ENCODE data around the gene SLC1A1.
A peak's percentile ranks its signal among the peaks of the same experiment; 100 is the strongest.
"Not testable (repeated sequence)": the region's sequence is repeated elsewhere in the genome, so short reads cannot be mapped to it uniquely, and the experiment has no call there.

Gene SLC1A1

DNA sequence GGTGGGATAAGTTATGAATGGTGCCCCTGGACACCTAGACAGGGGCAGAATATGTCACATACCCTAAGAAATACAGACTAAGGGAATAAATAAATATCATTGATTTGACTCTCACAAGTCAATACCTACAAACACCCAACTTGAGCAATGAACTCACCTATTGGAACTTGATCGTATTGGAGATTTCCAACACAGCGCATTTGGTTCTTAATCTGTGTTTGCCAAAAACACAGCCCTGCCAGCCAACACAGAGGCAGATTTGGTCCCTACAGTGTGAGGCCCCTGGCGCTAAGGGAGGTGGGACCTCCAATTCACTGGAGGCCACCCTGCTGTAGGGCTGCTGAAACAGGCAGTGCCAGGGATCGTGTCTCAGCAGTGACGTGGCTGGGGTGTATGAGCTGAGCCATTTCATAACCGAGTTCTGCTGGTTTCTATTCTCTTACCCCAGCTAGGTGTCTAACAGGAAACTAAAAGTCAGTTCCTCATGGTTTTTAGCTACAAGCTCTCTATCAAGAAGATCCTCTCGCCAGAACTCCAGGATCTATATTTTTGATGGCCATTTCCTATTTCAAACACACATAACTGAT lies 84.5 kb downstream of the SLC1A1 start:
- DNase-seq (ENCODE audit: low spot score), result no peak
- no peak for FAIRE-seq

DNA sequence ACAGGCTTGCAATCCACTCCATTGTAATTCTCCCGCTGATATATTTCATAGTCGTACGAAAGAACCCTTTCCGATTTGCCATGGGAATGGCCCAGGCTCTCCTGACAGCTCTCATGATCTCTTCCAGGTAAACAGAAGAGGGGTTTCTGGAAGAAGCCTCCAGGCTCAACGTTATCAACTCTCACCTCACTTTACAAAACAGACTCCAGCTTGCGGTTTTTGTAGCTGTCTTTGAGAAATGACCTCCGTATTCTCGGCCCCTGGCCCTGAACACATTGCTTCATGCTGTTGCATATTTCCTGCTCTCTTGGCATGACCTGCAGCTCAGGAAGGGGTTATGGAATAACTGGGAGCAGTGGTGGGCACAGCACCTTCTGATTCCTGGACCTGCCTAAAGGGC lies 85.7 kb downstream of the SLC1A1 start:
- FAIRE-seq (no peak), DNase-seq (ENCODE audit: low spot score) (no peak)

DNA sequence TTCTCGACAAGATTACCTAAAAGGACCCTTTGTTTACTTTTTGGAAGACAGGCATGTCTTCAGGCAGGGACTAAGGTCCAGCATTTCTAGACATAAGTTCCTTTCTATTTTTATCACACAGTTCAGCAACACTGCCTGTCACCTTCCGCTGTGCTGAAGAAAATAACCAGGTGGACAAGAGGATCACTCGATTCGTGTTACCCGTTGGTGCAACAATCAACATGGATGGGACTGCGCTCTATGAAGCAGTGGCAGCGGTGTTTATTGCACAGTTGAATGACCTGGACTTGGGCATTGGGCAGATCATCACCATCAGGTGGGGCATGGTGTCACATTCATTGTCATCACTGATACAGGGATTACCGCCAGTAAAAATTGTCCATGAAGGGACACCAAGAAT lies 86.2 kb downstream of the SLC1A1 start:
- FAIRE-seq, result no peak
- no peak for DNase-seq (ENCODE audit: low spot score)

DNA sequence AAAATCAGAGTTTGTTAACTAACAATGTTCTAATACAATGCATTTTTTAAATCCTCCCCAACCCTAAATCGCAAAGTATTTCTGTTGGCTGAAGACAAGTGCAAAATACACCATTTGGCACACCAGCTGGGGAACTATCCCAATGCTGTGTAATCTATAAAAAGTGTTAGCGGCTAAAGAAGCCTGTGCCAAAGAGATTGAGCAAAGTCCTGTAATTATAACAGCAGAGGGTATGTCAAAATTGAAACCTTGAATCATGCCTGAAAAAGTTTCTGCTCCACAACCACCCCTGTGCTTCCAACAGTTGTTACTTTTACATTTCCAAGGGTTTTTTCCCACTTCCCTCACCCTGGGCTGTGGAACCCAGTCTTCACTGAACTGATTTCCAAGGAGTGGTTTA lies 88.7 kb downstream of the SLC1A1 start:
- FAIRE-seq (no peak), DNase-seq (ENCODE audit: low spot score) (no peak)

DNA sequence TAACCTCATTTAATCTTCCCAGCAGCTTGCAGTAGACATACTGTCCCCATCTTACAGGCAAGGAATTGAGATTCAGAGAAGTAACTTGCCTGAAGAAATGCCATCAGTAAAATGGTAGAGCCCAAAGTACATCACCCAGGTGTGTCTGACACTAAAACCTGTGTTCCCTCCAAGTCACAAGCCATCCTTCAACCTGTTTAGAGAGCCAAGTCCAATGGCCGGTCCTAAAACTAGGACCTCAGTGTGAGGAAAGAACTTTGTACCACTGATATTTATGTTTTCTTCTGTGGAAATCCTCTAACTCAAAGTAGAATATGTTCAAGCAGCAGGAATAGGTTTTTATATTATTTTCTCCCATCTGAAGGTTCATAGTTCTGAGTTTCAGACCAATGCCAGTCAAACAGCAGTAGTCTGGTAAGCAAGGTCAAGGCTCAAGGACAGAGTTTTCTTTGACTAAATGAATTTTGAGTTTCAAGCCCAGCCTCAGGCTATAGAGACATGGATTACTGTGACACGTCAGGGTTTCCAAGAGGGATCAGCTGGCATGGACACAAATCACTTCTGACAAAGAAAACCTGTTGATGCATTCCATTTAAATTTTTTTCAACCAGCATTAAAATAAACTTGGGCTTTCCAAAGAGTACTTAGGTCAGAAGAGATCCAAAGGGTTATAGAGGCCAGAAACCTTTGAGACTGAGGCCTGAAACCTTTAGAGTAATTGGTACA lies 90.9 kb downstream of the SLC1A1 start:
- DNase-seq (ENCODE audit: low spot score) (no peak), FAIRE-seq (no peak)

DNA sequence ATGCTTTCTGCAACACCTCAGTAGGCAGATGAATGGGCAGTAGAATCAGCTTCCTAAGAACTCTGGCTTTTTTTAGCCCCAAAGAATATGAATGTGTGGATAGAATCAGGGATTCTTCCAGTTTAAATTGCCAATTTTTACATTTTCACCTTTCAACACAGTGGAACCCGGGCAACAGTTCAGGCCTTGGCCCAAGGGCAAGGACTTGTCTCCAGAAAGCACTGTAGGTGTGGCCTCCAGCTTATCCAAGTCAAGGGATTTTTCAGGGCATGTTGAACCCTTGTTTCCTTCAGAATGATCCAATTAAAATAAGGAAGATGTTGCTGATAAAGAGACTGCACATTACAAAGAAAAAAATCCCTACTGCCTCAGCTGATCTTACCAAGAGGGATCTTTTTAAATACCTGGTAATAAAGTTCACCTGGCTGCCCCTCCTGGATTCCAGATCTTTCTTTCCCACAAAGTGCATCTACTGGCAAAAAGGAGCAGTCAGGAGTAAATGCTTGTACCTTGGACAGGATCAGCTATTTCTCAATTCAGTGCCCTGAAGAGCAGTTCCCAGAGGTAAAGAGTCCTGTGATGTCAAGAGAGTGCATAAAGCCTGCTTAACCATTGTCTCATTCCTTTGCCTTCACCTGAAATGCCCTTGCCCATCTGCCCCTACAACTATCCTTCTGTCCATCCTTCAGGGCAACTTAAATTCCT lies 91.7 kb downstream of the SLC1A1 start:
- FAIRE-seq (no peak), DNase-seq (ENCODE audit: low spot score) (no peak)

DNA sequence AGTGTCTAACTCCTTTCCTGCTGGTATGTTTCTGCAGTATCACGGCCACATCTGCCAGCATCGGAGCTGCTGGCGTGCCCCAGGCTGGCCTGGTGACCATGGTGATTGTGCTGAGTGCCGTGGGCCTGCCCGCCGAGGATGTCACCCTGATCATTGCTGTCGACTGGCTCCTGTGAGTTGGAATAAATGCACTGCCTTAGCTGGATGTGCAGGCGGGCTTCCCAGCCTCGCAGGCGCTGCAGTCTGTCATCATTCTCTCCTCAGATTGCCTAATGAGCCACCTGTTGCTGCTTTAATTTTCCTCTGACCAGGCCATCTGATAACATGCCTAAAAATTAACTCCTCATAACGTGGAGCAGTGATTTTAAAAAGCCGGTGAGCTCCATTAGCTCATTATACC lies 92.7 kb downstream of the SLC1A1 start:
- no peak for DNase-seq (ENCODE audit: low spot score)
- no peak for FAIRE-seq

DNA sequence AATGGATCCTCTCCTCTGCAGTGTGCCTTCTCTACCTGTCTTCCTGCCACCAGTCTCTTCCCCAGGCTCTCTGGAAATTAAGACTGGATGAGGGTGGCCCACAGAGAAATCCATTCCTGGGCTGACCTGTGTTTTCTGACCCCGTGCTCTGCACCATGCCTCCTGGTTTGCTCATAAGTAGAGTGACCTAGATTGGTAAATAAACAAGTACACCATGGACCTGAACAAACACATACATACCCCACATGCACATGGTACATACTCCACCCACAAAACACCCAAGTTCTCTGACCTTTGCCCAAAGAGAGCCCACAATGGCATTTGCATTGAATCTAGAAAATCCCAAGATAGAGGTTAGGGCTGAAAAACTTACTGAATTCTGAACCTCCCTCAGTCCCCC lies 94.4 kb downstream of the SLC1A1 start:
- FAIRE-seq (no peak), DNase-seq (ENCODE audit: low spot score) (no peak)

- no peak for DNase-seq (ENCODE audit: low spot score)
These were observed 94.9 kb downstream of the SLC1A1 start for GRCh38 chr9:4585135-4585534.

DNA sequence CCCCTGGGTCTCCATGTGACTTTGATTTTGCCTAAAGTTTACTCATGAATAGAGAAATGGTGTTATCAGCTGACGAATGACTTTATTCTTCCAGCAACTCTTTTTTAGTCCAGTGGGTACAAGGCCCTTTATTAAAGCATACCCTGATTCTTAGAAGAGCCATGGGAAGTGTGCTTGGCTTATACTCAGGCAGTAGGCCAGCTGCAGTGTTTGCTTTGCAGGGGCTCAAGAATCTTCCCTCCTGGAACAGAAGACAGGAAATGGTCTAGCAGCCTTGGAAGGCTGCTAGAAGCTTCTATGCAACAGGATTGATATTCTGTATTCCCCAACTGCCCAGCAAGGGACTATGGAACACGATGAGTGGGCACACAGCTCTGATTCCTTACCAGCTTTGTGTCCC lies 98.5 kb downstream of the SLC1A1 start:
- FAIRE-seq, result no peak
- no peak for DNase-seq (ENCODE audit: low spot score)

More at GRCh38 chr9:4585135-4585534, 94.9 kb downstream of the SLC1A1 start:
- no peak for FAIRE-seq

DNA sequence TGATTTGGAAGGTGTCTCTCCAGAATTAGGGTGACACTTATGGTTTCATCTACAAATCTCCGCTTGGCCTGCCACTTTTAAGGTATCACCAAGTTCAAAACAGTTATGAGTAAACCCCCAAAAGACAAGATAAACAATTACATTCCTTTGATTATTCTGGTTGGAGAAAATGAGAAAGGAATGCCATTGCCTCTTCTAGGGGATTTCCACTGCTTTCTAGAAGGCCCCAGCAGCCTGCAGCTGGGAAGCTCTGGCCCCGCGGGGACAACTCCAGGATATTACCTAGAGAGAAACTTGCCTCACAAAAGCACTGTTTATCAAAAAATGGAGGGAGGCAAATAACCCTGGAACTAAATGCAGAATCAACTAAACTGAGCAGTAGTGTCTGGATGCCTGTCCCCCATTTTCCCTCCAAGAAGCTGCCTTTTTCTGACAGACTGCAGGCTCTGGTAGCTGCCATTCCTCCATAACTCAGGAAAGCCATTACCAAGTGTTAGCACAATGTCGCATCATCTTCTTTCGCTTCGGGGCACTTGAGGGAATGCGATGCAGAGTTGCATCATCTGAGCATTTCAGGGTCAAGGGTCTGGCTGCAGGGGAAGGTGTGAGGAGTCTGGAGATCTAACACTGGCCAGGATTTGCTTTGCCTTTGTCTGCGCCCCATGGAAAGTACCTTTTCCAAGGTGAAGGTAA lies 100.3 kb downstream of the SLC1A1 start:
- DNase-seq (ENCODE audit: low spot score), result no peak

GRCh38 chr9:4591123-4591500 lies 100.8 kb downstream of the SLC1A1 start:
- DNase-seq (ENCODE audit: low spot score), result no peak
- FAIRE-seq, result no peak

More for the DNA sequence above, 100.3 kb downstream of the SLC1A1 start:
- no peak for FAIRE-seq

GRCh38 chr9:4592295-4592694 lies 102.0 kb downstream of the SLC1A1 start:
- FAIRE-seq, result no peak
- no peak for DNase-seq (ENCODE audit: low spot score)

- no peak for DNase-seq (ENCODE audit: low spot score)
These were observed 102.6 kb downstream of the SLC1A1 start for GRCh38 chr9:4592886-4593285.

DNA sequence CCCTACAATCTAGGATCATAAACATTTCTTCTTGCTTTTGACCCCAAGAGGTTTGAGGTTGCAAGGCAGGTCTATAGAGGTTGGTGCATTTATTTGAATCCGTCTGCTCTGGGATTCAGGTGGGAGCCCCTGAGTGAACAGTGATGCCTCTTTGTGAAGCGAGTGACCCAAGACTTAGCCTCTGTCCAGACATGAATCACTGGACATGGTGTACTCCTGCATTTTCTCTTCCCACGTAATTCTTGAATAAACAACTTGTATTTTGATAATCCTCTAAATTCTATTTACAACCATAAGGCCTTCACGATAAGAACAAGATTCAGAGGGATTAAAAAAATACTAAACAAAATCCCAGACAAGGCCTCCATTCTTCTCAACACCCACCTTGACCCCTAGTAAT lies 104.3 kb downstream of the SLC1A1 start:
- FAIRE-seq (no peak), DNase-seq (ENCODE audit: low spot score) (no peak)

More at GRCh38 chr9:4592886-4593285, 102.6 kb downstream of the SLC1A1 start:
- no peak for FAIRE-seq

DNA sequence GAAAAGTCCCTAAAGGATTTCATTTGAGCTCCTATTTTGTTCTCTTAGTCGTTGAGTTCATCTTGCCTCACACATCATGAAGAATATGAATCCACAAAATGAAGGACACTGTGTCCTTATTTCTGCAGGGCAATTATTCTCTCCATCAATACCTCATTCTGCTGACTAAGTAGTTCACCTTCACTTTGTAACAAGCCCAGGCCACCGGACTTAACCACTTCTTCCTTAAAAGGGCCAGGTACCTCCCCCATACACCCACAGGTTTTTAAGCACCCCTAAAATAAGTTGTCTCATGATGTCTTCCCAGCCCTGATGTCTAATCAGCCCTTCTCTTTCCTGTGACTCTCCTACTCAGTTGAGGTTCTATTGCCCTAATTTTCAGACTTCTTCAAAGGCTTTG lies 104.7 kb downstream of the SLC1A1 start:
- DNase-seq (ENCODE audit: low spot score) (no peak), FAIRE-seq (no peak)

DNA sequence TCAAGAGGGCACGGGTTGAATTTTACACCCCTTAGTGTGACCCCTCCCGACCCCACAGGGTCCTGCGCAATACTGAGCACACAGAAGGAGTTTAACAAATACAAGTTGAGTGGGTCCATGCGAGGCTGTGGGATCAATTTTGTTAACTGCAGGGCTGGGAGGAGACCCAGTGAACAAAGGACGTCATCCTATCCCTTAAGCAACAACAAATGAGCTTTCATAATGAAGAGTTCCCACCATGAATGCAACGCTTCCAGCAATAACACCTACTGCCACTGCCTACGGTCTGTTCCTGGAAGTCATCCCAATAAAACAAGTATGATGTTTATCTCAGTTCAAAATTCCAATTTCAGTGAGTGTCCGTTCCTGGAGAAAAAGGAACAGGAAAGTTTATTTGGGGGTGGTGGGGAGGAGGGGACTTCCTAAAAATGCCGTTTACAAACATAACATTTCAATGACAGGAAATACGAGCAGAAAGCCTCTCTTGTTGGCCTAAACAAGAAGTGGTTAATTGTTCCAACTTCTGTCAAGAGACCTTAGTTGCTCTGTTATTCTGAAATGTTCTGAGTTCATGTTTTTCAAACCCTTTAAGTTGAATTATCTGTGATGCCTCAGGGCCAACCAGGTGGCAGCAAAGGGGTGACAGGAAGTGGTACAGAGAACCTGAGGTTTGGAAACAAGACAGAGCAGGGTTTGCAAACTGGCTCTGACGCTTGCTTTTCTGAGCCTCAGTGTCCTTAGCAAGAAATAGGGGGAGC lies 106.1 kb downstream of the SLC1A1 start:
- FAIRE-seq (no peak), DNase-seq (ENCODE audit: low spot score) (no peak)

DNA sequence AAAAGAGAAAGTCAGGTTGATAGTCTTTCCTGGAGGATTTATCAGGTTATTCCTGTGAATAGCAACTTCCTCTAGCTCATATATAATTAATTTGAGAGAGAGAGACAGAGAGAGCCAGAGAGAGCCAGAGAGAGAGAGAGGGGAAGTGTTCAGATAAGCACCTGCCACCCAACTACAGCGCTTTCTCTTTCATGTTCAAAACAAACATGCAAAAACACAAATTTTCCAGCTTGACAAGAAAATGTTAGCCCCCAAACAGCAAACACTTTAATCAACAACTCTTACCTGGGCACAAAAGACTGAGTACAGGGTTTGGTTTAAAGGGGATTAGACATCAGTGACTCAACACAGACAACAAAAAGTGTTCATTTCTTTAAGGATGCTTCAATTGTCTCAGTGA lies 110.1 kb downstream of the SLC1A1 start:
- no peak for DNase-seq (ENCODE audit: low spot score)
- no peak for FAIRE-seq

DNA sequence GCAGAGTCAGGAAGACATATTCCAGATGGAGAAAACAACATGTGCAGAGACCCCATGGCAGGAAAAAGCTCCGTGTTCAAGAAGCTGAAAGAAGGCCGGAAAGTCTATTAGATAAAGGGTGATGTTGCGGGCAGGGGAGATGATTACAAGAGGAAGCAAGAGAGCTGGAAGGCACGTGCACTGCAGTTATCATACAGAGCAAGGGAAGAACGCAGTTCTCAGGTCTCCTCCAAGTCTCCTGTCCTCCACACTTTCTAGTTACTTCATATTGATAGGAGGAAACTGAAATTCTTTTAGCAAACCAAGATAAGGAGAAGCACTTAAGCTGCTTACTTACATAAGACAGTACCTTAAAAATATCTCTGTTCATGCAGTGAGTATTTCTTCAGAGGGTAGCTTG lies 113.6 kb downstream of the SLC1A1 start:
- FAIRE-seq (no peak), DNase-seq (ENCODE audit: low spot score) (no peak)

GRCh38 chr9:4604678-4605095 lies 114.4 kb downstream of the SLC1A1 start:
- peak; percentile 56 for FAIRE-seq

DNA sequence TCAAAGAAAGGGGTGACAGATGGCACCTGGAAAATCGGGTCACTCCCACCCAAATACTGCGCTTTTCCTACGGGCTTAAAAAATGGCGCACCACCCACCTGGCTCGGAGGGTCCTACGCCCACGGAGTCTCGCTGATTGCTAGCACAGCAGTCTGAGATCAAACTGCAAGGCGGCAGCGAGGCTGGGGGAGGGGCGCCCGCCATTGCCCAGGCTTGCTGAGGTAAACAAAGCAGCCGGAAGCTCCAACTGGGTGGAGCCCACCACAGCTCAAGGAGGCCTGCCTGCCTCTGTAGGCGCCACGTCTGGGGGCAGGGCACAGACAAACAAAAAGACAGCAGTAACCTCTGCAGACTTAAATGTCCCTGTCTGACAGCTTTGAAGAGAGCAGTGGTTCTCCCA lies 115.8 kb downstream of the SLC1A1 start:
- not testable (repeated sequence) for DNase-seq (ENCODE audit: low spot score); FAIRE-seq

More at GRCh38 chr9:4604678-4605095, 114.4 kb downstream of the SLC1A1 start:
- peak; percentile 30 for DNase-seq (ENCODE audit: low spot score)
